Esophagus squamous epithelium (tissue), 4 donors: ENCODE measurements around the gene CCL3.
"Not testable (repeated sequence)": the region's sequence is repeated elsewhere in the genome, so short reads cannot be mapped to it uniquely, and the experiment has no call there.

Experiments used
- POLR2A ChIP-seq, 4 donors: fragments of 450-650 bp; IDR thresholded peaks; one replicate each; pipeline ENCODE4 v1.6.1; 2017; ENCODE audit warnings: antibody characterized with exemption in 4 of 4, mild to moderate bottlenecking in 4 of 4, moderate library complexity in 3 of 4
- TF ChIP-seq, protein P1 (sequence below), 6 experiments: fragments of 450-650 bp in 4 of 6; fragments of 200-600 bp in 2 of 6; sonication (generic) in 2 of 6; IDR thresholded peaks; one replicate each; pipeline ENCODE4 v1.5.1; 2016 to 2019; ENCODE audit warnings: antibody characterized with exemption in 6 of 6, mild to moderate bottlenecking in 4 of 6, moderate library complexity in 4 of 6

DNA sequence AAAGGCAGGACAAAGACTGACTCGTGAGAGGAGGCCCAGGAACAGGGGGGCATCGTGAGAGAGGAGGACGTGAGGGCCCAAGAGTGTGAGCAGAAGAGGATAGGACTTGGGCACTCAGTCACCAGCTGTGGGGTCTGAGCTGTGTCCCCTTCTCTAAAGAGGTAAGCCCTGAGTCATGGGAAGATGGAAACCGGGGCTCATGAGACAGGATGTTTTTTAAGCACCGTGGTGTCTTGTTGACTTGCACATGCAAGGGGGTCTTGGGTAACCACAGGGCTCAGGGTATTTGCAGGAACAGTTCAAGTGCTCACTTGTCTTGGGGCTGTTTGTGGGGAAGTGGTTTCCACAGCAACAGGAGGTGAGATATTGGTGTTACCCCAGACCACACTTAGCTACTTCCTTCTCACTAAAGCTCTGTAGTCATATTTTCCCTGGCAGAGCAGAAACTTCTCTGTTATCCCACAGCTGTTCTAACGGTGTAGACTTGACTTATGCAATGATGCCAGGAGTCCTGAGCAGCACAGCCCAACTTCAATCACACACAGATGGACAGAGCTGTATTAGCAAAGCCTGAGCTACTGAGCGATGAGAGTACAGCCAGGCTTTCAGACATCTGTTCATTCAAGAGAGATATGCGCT is 7.3 kb downstream of the CCL3 start:
- not testable (repeated sequence) for TF ChIP-seq POLR2A (IDR thresholded peaks at IDR 0.05)
- TF ChIP-seq, protein P1, sequence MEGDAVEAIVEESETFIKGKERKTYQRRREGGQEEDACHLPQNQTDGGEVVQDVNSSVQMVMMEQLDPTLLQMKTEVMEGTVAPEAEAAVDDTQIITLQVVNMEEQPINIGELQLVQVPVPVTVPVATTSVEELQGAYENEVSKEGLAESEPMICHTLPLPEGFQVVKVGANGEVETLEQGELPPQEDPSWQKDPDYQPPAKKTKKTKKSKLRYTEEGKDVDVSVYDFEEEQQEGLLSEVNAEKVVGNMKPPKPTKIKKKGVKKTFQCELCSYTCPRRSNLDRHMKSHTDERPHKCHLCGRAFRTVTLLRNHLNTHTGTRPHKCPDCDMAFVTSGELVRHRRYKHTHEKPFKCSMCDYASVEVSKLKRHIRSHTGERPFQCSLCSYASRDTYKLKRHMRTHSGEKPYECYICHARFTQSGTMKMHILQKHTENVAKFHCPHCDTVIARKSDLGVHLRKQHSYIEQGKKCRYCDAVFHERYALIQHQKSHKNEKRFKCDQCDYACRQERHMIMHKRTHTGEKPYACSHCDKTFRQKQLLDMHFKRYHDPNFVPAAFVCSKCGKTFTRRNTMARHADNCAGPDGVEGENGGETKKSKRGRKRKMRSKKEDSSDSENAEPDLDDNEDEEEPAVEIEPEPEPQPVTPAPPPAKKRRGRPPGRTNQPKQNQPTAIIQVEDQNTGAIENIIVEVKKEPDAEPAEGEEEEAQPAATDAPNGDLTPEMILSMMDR (IDR thresholded peaks at IDR 0.05), result not testable (repeated sequence)
